H1 (cell line): ENCODE data around the gene GRIA1. TPM values are rescaled to one million over a fixed set of nuclear protein-coding genes. Genes with fewer than 3 reads are reported as not detected.

Source experiments
- CTCF ChIA-PET: fragments of 300-600 bp; sonication (Branson Sonifier 250); formaldehyde crosslinking; loops from one replicate; lab custom pipeline; 2021; ENCODE audit not compliant: partially characterized antibody; lab: Charles Lee
- POLR2A ChIA-PET: fragments of 300-600 bp; sonication (Branson Sonifier 250); formaldehyde crosslinking; loops from one replicate; lab custom pipeline; 2021; ENCODE audit warnings: inconsistent platforms; ENCODE audit not compliant: partially characterized antibody; lab: Charles Lee
- DNase-seq, 2 experiments: peaks; one replicate each; pipeline versions ENCODE4 v3.0.0 to v3.0.0-alpha.2; 2010 to 2022; ENCODE audit warnings: low spot score in 2 of 2, low read depth in 1 of 2, mixed read lengths in 1 of 2
- FAIRE-seq: peaks from 2 replicates; lab custom pipeline; 2011; peaks lifted over from hg19 to GRCh38; lab: Jason Lieb, UNC
- H2AFZ ChIP-seq: 2 replicates; pipeline ENCODE4 v1.8.1; 2012; ENCODE audit warnings: low read length, inconsistent platforms
- H2AK5ac ChIP-seq: 2 replicates; pipeline ENCODE4 v1.6.1; 2013; ENCODE audit warnings: low read depth, low read length
- H2BK120ac ChIP-seq: replicated peaks from 2 replicates; pipeline ENCODE3; 2013; ENCODE audit warnings: low read depth, low read length, inconsistent platforms
- H2BK12ac ChIP-seq: 2 replicates; pipeline ENCODE4 v1.6.1; 2013; ENCODE audit warnings: low read depth, low read length
- H2BK15ac ChIP-seq: 2 replicates; pipeline ENCODE4 v1.6.1; 2013; ENCODE audit warnings: low read length
- H2BK20ac ChIP-seq: 2 replicates; pipeline ENCODE4 v1.6.1; 2013; ENCODE audit warnings: low read length
- H2BK5ac ChIP-seq: 2 replicates; pipeline ENCODE4 v1.6.1; 2013; ENCODE audit warnings: low read depth, low read length
- H3K14ac ChIP-seq: 2 replicates; pipeline ENCODE4 v1.6.1; 2013; ENCODE audit warnings: inconsistent platforms; ENCODE audit not compliant: insufficient read length
- H3K18ac ChIP-seq: 2 replicates; pipeline ENCODE4 v1.6.1; 2013; ENCODE audit warnings: low read length; ENCODE audit errors: extremely low read depth
- H3K23ac ChIP-seq: 2 replicates; pipeline ENCODE4 v1.6.1; 2013; ENCODE audit warnings: inconsistent platforms; ENCODE audit not compliant: insufficient read length
- H3K23me2 ChIP-seq: 2 replicates; pipeline ENCODE4 v1.6.1; 2013; ENCODE audit warnings: low read depth, low read length
- H3K27ac ChIP-seq: 2 replicates; pipeline ENCODE4 v1.6.1; 2011; ENCODE audit warnings: low read depth, low read length, inconsistent platforms
- H3K27me3 ChIP-seq, 4 experiments: replicated peaks in 1 of 4; 1 replicate in 1 of 4; 2 replicates in 3 of 4; pipeline versions ENCODE4 v1.6.1 to v1.8.1; 2011 to 2013; ENCODE audit warnings: low read length in 3 of 4, mild to moderate bottlenecking in 3 of 4, inconsistent platforms in 2 of 4, mixed read lengths in 2 of 4, moderate library complexity in 1 of 4; ENCODE audit not compliant: control insufficient read depth in 3 of 4, insufficient read depth in 3 of 4; ENCODE audit errors: extremely low read depth in 1 of 4
- H3K36me3 ChIP-seq, 4 experiments: 2 replicates each; pipeline versions ENCODE4 v1.6.1 to v1.8.1; 2011 to 2013; ENCODE audit warnings: mild to moderate bottlenecking in 4 of 4, low read length in 3 of 4, moderate library complexity in 2 of 4, control low read depth in 1 of 4, inconsistent platforms in 1 of 4; ENCODE audit not compliant: insufficient read depth in 4 of 4, control insufficient read depth in 2 of 4
- H3K4ac ChIP-seq: replicated peaks from 2 replicates; pipeline ENCODE3; 2013; ENCODE audit warnings: low read length, low read depth, mixed read lengths, inconsistent platforms; ENCODE audit not compliant: insufficient read length
- H3K4me1 ChIP-seq, 4 experiments: replicated peaks in 1 of 4; 1 replicate in 1 of 4; 2 replicates in 3 of 4; pipeline versions ENCODE4 v1.6.1 to v1.8.1; 2011 to 2013; ENCODE audit warnings: low read length in 3 of 4, inconsistent platforms in 2 of 4, mixed read lengths in 1 of 4; ENCODE audit not compliant: insufficient read depth in 4 of 4, control insufficient read depth in 3 of 4
- H3K4me2 ChIP-seq, 2 experiments: 2 replicates each; pipeline versions ENCODE4 v1.6.1 to v1.8.1; 2011 to 2013; ENCODE audit warnings: low read depth in 2 of 2, low read length in 2 of 2, control low read depth in 1 of 2, inconsistent platforms in 1 of 2, mild to moderate bottlenecking in 1 of 2; ENCODE audit not compliant: insufficient read depth in 1 of 2
- H3K4me3 ChIP-seq, 4 experiments: fragments of 200-600, 300-600 bp in 1 of 4; sonication (generic), shearing (Covaris generic), sonication (Bioruptor Twin) in 1 of 4; 2 replicates each; pipeline versions ENCODE4 v1.5.1 to v1.8.1; 2011 to 2016; ENCODE audit warnings: low read length in 4 of 4, low read depth in 3 of 4, control low read depth in 2 of 4, inconsistent platforms in 2 of 4, mild to moderate bottlenecking in 2 of 4, mixed read lengths in 1 of 4, moderate library complexity in 1 of 4; ENCODE audit not compliant: insufficient read depth in 2 of 4; ENCODE audit errors: extremely low read depth in 1 of 4
- H3K56ac ChIP-seq: replicated peaks from 2 replicates; pipeline ENCODE3; 2013; ENCODE audit warnings: low read depth, mild to moderate bottlenecking, mixed read lengths, low read length, inconsistent platforms; ENCODE audit not compliant: insufficient read length
- H3K79me1 ChIP-seq: 2 replicates; pipeline ENCODE4 v1.6.1; 2013; ENCODE audit warnings: low read depth, low read length, control low read depth
- H3K79me2 ChIP-seq, 2 experiments: 2 replicates each; pipeline versions ENCODE4 v1.6.1 to v1.8.1; 2012 to 2013; ENCODE audit warnings: low read length in 2 of 2, mild to moderate bottlenecking in 2 of 2, inconsistent platforms in 1 of 2; ENCODE audit not compliant: insufficient read depth in 2 of 2, control insufficient read depth in 1 of 2
- H3K9ac ChIP-seq, 4 experiments: replicated peaks in 1 of 4; 1 replicate in 1 of 4; 2 replicates in 3 of 4; pipeline versions ENCODE4 v1.6.1 to v1.8.1; 2011 to 2013; ENCODE audit warnings: low read depth in 3 of 4, low read length in 3 of 4, control low read depth in 2 of 4, mild to moderate bottlenecking in 2 of 4, moderate library complexity in 2 of 4, inconsistent platforms in 1 of 4; ENCODE audit errors: extremely low read depth in 1 of 4
- H3K9me3 ChIP-seq, 2 experiments: 2 replicates each; pipeline versions ENCODE4 v1.6.1 to v1.8.1; 2012 to 2013; ENCODE audit warnings: mild to moderate bottlenecking in 2 of 2, moderate library complexity in 2 of 2, control low read depth in 1 of 2, inconsistent platforms in 1 of 2, low read depth in 1 of 2, low read length in 1 of 2, mixed read lengths in 1 of 2; ENCODE audit not compliant: insufficient read depth in 2 of 2
- H4K20me1 ChIP-seq, 2 experiments: replicated peaks in 1 of 2; 2 replicates each; pipeline versions ENCODE3 to v1.8.1; 2011 to 2013; ENCODE audit warnings: inconsistent platforms in 2 of 2, low read length in 2 of 2, mild to moderate bottlenecking in 1 of 2; ENCODE audit not compliant: insufficient read depth in 2 of 2, control insufficient read depth in 1 of 2
- H4K5ac ChIP-seq: 2 replicates; pipeline ENCODE4 v1.6.1; 2013; ENCODE audit warnings: low read length, low read depth, mixed read lengths, inconsistent platforms; ENCODE audit not compliant: insufficient read length
- H4K8ac ChIP-seq: 2 replicates; pipeline ENCODE4 v1.8.0; 2013; ENCODE audit warnings: mild to moderate bottlenecking, moderate library complexity, low read length, inconsistent platforms; ENCODE audit not compliant: insufficient read depth; ENCODE audit errors: extremely low read depth
- H4K91ac ChIP-seq: replicated peaks from 2 replicates; pipeline ENCODE3; 2013; ENCODE audit warnings: low read length, mixed read lengths, inconsistent platforms; ENCODE audit not compliant: insufficient read length
- RAD21 ChIP-seq, 2 experiments: IDR thresholded peaks in 1 of 2; conservative IDR thresholded peaks in 1 of 2; 2 replicates each; pipeline ENCODE4 v1.6.1; 2011; ENCODE audit warnings: low read depth in 2 of 2, low read length in 2 of 2, improper control_type of control experiment in 1 of 2, inconsistent platforms in 1 of 2, mild to moderate bottlenecking in 1 of 2, moderate library complexity in 1 of 2
- RFX5 ChIP-seq: IDR thresholded peaks from 2 replicates; pipeline ENCODE4 v1.6.1; 2011; ENCODE audit warnings: low read depth, low read length, improper control_type of control experiment, borderline replicate concordance
- polyA plus RNA-seq, 7 experiments: library from polyadenylated mRNA; depleted of rRNA in 3 of 7; stranded (reverse) in 5 of 7; unstranded in 2 of 7; fragments of >200 nt in 5 of 7; fragments of 200-250 nt in 2 of 7; gene quantifications; 1 replicate in 5 of 7; 2 replicates in 1 of 7; 4 replicates in 1 of 7; pipeline versions ENCODE4 v1.2.1 to v1.2.3, GENCODE V29; 2011 to 2013; ENCODE audit warnings: missing spikeins in 2 of 7, mixed read lengths in 2 of 7
- total RNA-seq: library from RNA; stranded (reverse); fragmentation: NEBNext Ultra II Directional; extraction: Animal tissue kit (Norgen Biotek cat#: 25700); gene quantifications from 2 replicates; pipeline ENCODE4 v1.2.1, GENCODE V29; 2021

The GRIA1 gene
- total and polyA plus RNA-seq, 2 of the 8 experiments (the other 6 are each of a cell fraction or from before 2014, with no cell fraction given), result 0.97 to 2.5 TPM

- no peak for TF ChIP-seq RFX5
- no peak for TF ChIP-seq RAD21 (IDR thresholded peaks at IDR 0.05 in 1 of 2, conservative IDR thresholded peaks at IDR 0.05 in 1 of 2; ENCODE audit: low read depth in 2 of 2, low read length in 2 of 2)
- H2BK15ac ChIP-seq, result no peak overlapping the region
Observed at GRCh38 chr5:153752890-153753289, 262.4 kb downstream of the GRIA1 start.

More at GRCh38 chr5:153752890-153753289, 262.4 kb downstream of the GRIA1 start:
- H3K4ac ChIP-seq, result no peak overlapping the region
- POLR2A ChIA-PET, result no interaction called here
- no peak overlapping the region for H2AFZ ChIP-seq
- no peak overlapping the region for H3K4me2 ChIP-seq
- peaks cover 0 to 4% (median 0%) of the 10 kb centered on the region in 4 experiments; a peak in 1 of 7 replicates for H3K4me1 ChIP-seq
- FAIRE-seq (no peak), DNase-seq (no peak)
- H4K5ac ChIP-seq, result no peak overlapping the region
- no peak overlapping the region for H2BK20ac ChIP-seq
- no peaks in the 10 kb centered on the region for H3K9me3 ChIP-seq
- H3K27me3 ChIP-seq, result no peaks in the 10 kb centered on the region
- no peak overlapping the region for H2BK12ac ChIP-seq
- H4K20me1 ChIP-seq, result no peaks in the 10 kb centered on the region
- no peaks in the 10 kb centered on the region for H3K23me2 ChIP-seq
- H3K9ac ChIP-seq, result no peak overlapping the region
- H3K79me1 ChIP-seq, result no peaks in the 10 kb centered on the region
- no peak overlapping the region for H3K4me3 ChIP-seq
- no peak overlapping the region for H3K56ac ChIP-seq
- H3K79me2 ChIP-seq, result no peaks in the 10 kb centered on the region
- CTCF ChIA-PET, result interaction anchor here (0.6 to 5.6 kb wide), 5 partner anchors 213 to 304 kb away, joined by 3 to 32 read pairs (median 4); no protein-coding TSS in a partner anchor
- H2AK5ac ChIP-seq, result no peak overlapping the region
- H4K91ac ChIP-seq, result no peak overlapping the region
- no peak overlapping the region for H3K27ac ChIP-seq
- H3K36me3 ChIP-seq, result no peaks in the 10 kb centered on the region
- H3K14ac ChIP-seq, result no peak overlapping the region
- no peak overlapping the region for H3K23ac ChIP-seq
- no peak overlapping the region for H4K8ac ChIP-seq
- H2BK120ac ChIP-seq, result no peak overlapping the region
- H2BK5ac ChIP-seq, result no peak overlapping the region
- H3K18ac ChIP-seq, result no peak overlapping the region
